Activated naive CD4-positive, alpha-beta T cell treated with anti-CD3 and anti-CD28 coated beads, Interleukin-2, amount 10 ng/mL, durations not matched to agents 7 days and 5 days (primary cell): ENCODE measurements around the gene CCDC68.
A peak's percentile ranks its signal among the peaks of the same experiment; 100 is the strongest.

ENCODE experiments used
- CTCF ChIA-PET: fragments of 350-600 bp; sonication (Branson Sonifier 250); formaldehyde crosslinking; loops from one replicate; lab custom pipeline; 2021; ENCODE audit warnings: antibody characterized with exemption; lab: Charles Lee
- DNase-seq: peaks from one replicate; pipeline ENCODE4 v3.0.0-alpha.2; 2020
- H3K27ac Mint-ChIP-seq: one replicate; pipeline ENCODE4 v1.8.0; 2021; ENCODE audit warnings: mild to moderate bottlenecking, moderate library complexity, mixed read lengths
- H3K27me3 Mint-ChIP-seq: one replicate; pipeline ENCODE4 v1.8.0; 2021; ENCODE audit warnings: mild to moderate bottlenecking, mixed read lengths
- H3K36me3 Mint-ChIP-seq: one replicate; pipeline ENCODE4 v1.8.0; 2021; ENCODE audit warnings: mixed read lengths
- H3K4me1 Mint-ChIP-seq: one replicate; pipeline ENCODE4 v1.8.0; 2021; ENCODE audit warnings: mixed read lengths
- H3K4me3 Mint-ChIP-seq: one replicate; pipeline ENCODE4 v1.8.0; 2021; ENCODE audit warnings: mild to moderate bottlenecking, moderate library complexity, mixed read lengths
- H3K9me3 Mint-ChIP-seq: one replicate; pipeline ENCODE4 v1.8.0; 2021; ENCODE audit warnings: mixed read lengths

Gene CCDC68

DNA sequence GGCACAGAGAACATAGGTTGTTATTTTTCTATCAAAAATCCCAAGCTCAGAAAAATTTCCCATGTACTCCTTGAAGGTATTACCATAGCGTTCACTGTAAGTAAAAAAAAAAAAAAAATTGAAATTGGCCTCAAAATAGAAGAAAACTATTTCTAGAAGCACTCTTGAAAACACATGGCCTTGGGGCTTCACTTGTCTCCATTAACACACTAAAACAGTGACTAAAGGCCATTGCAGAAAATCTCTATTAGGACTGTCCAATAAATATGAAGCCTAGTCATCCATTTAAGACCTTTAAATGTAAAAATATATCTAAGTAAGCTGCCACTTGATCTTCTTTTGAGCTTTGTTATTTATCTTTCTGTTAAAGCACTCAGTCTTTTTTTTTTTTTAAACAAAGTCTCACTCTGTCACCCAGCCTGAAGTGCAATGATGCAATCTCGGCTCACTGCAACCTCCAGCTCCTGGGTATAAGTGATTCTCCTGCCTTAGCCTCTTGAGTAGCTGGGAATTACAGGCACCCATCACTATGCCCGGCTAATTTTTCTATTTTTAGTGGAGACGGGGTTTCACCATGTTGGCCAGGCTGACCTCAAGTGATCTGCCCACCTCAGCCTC is 35.8 kb downstream of the CCDC68 start:
- Mint-ChIP-seq H3K4me1 (no peaks in the 10 kb centered on the region), H3K27me3 (no peaks in the 10 kb centered on the region), H3K9me3 (no peaks in the 10 kb centered on the region), H3K36me3 (no peaks in the 10 kb centered on the region), H3K27ac (no peak overlapping the region), H3K4me3 (no peak overlapping the region)
- CTCF ChIA-PET, result interaction anchor here (0.7 kb wide), 1 partner anchor 149 kb away, joined by 3 read pairs; no protein-coding TSS in a partner anchor
- no peak for DNase-seq

DNA sequence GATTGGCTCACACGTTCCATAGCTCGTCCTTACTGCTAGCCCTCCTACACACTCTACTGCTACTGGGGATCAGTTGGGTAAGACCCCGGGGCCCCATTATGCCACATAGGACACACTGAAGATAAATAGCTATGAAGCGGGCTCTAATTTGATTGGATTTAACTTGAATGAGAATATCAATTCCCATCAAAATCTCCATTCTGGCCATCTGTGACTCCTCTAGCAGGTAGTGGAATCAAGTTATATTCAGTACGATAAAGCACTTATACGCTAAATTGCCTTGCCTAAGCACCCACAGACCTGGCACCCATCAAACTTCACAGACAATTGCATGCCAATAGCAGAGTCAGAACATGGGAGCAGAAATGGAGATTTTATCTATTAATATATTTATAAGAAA is 39.8 kb downstream of the CCDC68 start:
- Mint-ChIP-seq H3K27me3 (no peaks in the 10 kb centered on the region), H3K9me3 (no peaks in the 10 kb centered on the region), H3K36me3 (no peaks in the 10 kb centered on the region), H3K27ac (no peak overlapping the region), H3K4me1 (no peaks in the 10 kb centered on the region), H3K4me3 (no peak overlapping the region)
- no peak for DNase-seq
- CTCF ChIA-PET, result no interaction called here

DNA sequence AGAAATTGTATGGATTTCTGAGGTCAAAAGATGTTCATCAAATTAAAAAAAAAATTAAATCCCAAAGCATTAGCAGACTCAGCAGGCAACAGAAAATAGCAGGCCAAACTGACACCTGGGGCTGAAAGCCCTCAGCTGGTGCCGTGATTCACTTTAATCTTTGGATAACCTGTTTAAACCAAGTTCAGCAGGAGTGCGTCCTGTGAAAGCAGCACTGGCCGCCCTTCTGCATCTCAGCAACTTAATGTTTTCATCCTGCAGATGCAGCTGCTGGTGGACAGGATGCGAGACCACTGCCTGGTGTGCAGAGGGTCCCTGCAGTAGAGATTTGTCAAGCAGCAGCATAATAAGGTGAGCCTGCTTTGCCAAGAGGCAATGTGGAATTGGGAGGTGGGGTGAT is 41.2 kb downstream of the CCDC68 start:
- CTCF ChIA-PET, result no interaction called here
- H3K4me3 Mint-ChIP-seq, result no peak overlapping the region
- no peaks in the 10 kb centered on the region for H3K27me3 Mint-ChIP-seq
- no peak overlapping the region for H3K27ac Mint-ChIP-seq
- no peaks in the 10 kb centered on the region for H3K9me3 Mint-ChIP-seq
- DNase-seq, result no peak
- H3K4me1 Mint-ChIP-seq, result no peaks in the 10 kb centered on the region
- H3K36me3 Mint-ChIP-seq, result no peaks in the 10 kb centered on the region

DNA sequence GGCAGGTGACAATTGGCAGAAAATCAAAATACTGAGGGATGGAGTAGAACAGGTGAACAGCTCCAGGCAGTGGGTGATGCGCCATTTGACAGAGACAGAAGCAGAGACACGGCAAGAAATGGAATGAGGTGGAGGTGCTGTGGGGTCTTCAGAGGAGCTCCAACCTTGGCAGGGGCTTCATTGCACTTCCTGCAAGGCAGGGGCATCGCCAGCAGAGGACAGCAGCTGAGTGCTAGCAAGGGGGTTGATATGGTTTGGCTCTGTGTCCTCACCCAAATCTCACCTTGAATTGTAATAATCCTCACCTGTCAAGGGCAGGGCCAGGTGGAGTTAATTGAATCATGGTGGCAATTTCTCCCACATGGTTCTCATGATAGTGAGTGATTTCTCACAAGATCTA is 42.8 kb downstream of the CCDC68 start:
- Mint-ChIP-seq H3K36me3 (no peaks in the 10 kb centered on the region), H3K27me3 (no peaks in the 10 kb centered on the region), H3K9me3 (no peaks in the 10 kb centered on the region), H3K27ac (no peak overlapping the region), H3K4me1 (no peaks in the 10 kb centered on the region), H3K4me3 (no peak overlapping the region)
- CTCF ChIA-PET, result interaction anchor here (0.6 kb wide), 1 partner anchor 273 kb away, joined by 3 read pairs; no protein-coding TSS in a partner anchor
- DNase-seq, result no peak

DNA sequence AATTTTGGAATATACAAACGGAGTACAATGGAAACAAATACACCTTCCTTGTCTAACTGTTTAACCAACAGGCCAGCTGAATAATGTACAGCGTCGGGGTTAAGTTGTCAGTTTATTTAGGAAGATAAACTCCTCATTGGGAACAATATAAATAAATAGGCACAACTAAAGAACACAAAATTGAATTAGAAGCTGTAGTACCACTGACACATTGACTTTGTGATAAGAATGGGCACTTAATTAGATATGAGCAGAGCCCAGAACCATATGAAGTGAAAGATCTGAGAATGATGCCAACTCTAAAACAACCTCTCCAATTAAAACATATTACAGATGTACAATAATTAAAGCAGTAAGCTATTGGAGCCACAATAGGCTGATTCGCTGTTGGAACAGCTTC is 44.4 kb downstream of the CCDC68 start:
- no peak overlapping the region for H3K4me3 Mint-ChIP-seq
- CTCF ChIA-PET, result no interaction called here

DNA sequence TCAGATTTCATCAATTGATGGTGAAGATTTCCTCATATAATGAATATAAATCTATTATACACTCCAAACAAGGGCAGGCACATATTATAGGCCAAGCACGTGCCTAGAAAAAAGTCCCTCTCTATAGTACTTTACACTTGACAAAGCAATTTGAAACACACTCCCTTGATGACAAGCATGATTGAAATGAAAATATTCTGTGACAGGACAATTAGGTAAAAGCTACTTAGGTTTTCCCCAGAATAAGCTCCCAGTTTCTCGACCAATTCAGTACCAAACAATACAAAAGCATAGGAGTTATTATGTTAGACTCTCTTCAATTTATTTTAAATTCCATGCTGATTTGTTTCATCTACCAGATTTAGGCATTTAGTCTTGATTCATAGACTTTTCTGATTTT is 47.7 kb downstream of the CCDC68 start:
- CTCF ChIA-PET, result no interaction called here
- Mint-ChIP-seq H3K4me3 (no peak overlapping the region), H3K27ac (no peak overlapping the region), H3K4me1 (no peaks in the 10 kb centered on the region), H3K27me3 (peaks cover 2% of the 10 kb centered on the region), H3K36me3 (no peaks in the 10 kb centered on the region), H3K9me3 (no peaks in the 10 kb centered on the region)
- no peak for DNase-seq

More for the DNA sequence above, 44.4 kb downstream of the CCDC68 start:
- no peaks in the 10 kb centered on the region for H3K9me3 Mint-ChIP-seq
- no peaks in the 10 kb centered on the region for H3K4me1 Mint-ChIP-seq
- no peaks in the 10 kb centered on the region for H3K27me3 Mint-ChIP-seq
- no peaks in the 10 kb centered on the region for H3K36me3 Mint-ChIP-seq
- H3K27ac Mint-ChIP-seq, result no peak overlapping the region
- DNase-seq, result no peak

DNA sequence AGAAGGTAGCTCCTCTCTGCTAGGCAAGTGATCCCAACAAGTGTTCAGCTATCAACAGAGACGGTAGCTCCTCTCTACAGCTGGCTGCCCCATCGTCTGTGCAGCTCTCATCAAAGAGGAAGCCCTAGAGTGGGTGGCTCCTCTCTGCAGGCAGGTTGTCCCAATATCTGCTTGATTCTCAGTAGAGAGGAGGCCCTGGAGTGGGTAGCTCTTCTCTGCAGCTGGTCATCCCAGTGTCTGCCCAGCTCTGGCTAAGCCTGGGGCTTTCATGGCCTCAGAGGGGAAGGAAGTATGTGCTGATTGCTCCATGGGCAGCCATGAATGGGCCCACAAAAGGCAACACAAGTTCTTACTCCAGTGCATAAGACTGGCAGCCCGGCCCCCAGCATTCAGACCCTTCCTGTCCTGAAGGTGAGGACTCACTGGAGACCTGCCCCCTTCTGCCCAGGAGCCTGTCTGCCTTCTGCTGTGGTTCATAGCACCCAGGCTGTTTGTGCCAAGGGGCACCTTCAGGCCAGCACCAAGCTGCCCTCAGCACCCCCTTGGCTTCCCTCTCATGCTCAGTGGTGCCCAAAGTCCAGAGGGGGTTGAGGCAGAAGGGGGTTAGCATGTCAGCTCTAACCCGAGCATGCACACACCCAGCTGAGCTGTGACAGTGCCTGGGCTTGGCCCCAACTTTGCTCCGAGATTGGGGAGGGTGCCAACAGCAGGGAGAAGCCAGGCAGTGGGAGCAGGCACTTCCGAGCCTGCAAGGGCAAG is 48.9 kb downstream of the CCDC68 start:
- no peaks in the 10 kb centered on the region for H3K36me3 Mint-ChIP-seq
- DNase-seq, result no peak
- no peak overlapping the region for H3K4me3 Mint-ChIP-seq
- no peaks in the 10 kb centered on the region for H3K9me3 Mint-ChIP-seq
- peaks cover 5% of the 10 kb centered on the region for H3K27me3 Mint-ChIP-seq
- no peak overlapping the region for H3K27ac Mint-ChIP-seq
- H3K4me1 Mint-ChIP-seq, result no peaks in the 10 kb centered on the region
- CTCF ChIA-PET, result no interaction called here

DNA sequence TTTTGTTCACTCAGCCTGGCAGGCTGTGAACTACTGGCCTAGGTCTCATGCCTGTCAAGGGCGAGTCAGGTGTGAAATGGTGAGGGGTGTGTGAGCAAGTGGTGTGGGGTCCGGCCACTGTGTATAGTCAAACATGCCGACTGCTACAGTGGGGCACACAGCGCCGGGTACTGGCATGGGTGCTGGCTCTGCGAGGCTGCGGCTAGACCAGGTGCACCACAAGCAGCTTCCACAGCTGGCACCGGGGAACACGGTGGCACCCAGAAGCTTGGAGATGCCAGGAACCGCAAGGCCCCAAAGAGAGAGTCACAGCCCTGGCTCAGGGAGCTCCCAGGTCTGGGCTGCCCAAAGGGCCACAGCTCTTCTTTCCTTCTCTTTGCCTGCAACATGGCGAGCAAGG is 49.7 kb downstream of the CCDC68 start:
- DNase-seq, result no peak
- H3K4me1 Mint-ChIP-seq, result no peaks in the 10 kb centered on the region
- CTCF ChIA-PET, result no interaction called here
- H3K9me3 Mint-ChIP-seq, result no peaks in the 10 kb centered on the region
- H3K27ac Mint-ChIP-seq, result no peak overlapping the region
- no peak overlapping the region for H3K4me3 Mint-ChIP-seq
- H3K36me3 Mint-ChIP-seq, result no peaks in the 10 kb centered on the region
- H3K27me3 Mint-ChIP-seq, result peaks cover 5% of the 10 kb centered on the region

DNA sequence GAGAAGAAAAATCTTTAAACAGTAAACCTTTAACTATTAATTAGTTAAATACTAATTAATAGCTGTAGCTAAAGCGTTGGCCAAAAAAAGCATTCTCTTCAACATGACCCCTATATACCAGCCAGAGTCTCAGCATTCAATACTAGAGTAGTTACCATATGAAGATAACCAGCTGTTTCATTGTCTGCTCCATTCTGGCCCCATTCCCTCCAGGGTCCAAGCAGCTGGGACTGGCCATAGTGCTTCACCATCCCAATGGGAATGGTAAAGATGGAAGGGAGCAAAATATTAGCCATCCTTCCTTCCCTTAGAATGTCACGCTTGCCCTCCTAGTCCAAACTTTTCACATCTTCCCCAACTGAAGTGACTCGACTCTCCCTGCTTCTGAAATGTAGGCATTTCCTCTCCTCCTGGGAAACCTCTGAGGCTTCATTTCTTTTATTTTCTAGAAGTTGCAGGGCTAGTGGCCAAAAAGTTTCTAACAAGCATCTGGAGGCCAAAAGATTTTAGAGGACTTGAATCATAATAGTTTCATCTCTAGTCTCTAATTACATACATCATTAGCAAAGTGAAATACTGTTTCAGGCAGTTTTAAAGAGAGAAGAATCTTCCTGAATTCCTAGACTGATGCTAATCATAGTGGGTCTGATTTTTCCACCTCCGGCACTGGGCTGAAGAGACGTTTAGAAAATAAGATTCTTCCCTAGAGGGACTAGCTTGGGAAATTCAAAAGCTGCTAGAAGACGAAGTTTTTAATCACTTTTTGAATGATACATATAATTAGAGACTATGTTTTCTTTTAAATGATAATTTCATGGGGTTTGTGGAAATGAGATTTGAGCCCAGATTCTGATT is 52.7 kb downstream of the CCDC68 start:
- H3K4me1 Mint-ChIP-seq, result no peaks in the 10 kb centered on the region

DNA sequence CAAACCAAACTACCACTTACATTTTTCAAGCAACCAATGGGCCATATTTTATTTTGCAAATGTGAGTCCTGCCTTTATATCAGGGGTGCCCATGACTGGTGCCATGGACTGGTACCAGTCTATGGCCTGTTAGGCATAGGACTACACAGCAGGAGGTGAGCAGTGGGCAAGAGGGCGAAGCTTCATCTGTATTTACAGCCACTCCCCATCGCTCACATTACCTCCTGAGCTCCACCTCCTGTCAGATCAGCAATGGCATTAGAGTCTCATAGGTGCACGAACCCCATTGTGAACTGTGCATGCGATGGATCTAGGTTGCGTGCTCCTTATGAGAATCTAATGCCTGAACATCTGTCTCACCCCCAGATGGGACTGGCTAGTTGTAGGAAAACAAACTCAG is 53.6 kb downstream of the CCDC68 start:
- Mint-ChIP-seq H3K27me3 (peaks cover 5% of the 10 kb centered on the region), H3K9me3 (no peaks in the 10 kb centered on the region), H3K4me3 (no peak overlapping the region), H3K36me3 (no peaks in the 10 kb centered on the region), H3K4me1 (no peaks in the 10 kb centered on the region), H3K27ac (no peak overlapping the region)
- DNase-seq, result no peak
- CTCF ChIA-PET, result no interaction called here

More for the DNA sequence above, 52.7 kb downstream of the CCDC68 start:
- CTCF ChIA-PET, result no interaction called here
- Mint-ChIP-seq H3K27me3 (peaks cover 5% of the 10 kb centered on the region), H3K27ac (no peak overlapping the region), H3K9me3 (no peaks in the 10 kb centered on the region), H3K4me3 (no peak overlapping the region), H3K36me3 (no peaks in the 10 kb centered on the region)
- no peak for DNase-seq

DNA sequence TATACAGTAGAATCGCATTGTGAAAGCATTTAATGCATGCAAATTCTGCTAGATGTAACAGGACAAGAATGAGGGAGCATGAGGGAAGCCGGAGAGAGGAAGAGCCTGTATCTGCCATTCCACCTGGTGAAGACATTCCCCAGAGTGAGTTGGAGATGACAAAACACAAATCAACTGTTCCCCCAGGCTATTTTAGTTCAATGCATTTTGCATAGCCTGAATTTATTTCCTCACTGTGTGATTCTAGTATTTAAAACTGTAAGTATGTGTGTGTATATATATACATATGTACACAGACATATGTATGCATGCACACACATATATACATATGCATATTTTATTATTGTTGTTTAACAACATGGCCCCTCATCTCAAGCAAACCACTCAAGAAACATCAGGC is 54.7 kb downstream of the CCDC68 start:
- CTCF ChIA-PET, result no interaction called here
- no peaks in the 10 kb centered on the region for H3K36me3 Mint-ChIP-seq
- H3K4me3 Mint-ChIP-seq, result no peak overlapping the region
- no peaks in the 10 kb centered on the region for H3K4me1 Mint-ChIP-seq
- no peak overlapping the region for H3K27ac Mint-ChIP-seq
- H3K9me3 Mint-ChIP-seq, result no peaks in the 10 kb centered on the region
- peaks cover 6% of the 10 kb centered on the region for H3K27me3 Mint-ChIP-seq
- no peak for DNase-seq

DNA sequence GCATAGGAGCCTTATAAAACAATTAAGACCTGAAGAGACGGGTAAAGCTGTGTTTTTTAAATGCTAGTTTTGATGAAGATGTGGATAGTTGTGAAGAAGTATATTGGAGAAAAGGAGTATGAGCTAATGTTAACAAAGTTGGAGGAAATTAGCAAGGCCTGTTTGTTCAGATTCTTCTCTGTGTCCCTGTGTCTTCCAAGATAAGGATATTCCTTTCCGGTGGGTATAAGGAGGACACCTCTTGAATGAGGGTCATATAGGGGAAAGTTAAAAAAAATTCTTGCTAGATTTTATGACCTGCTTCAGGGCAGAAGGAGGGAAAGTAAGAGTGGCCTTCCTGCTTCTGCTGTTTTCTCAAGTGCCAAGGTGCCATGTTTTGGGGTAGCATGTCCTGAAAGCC is 59.0 kb downstream of the CCDC68 start:
- Mint-ChIP-seq H3K27ac (no peak overlapping the region), H3K27me3 (peaks cover 4% of the 10 kb centered on the region), H3K4me1 (no peaks in the 10 kb centered on the region), H3K4me3 (no peak overlapping the region), H3K36me3 (no peaks in the 10 kb centered on the region), H3K9me3 (no peaks in the 10 kb centered on the region)
- no peak for DNase-seq
- CTCF ChIA-PET, result no interaction called here

DNA sequence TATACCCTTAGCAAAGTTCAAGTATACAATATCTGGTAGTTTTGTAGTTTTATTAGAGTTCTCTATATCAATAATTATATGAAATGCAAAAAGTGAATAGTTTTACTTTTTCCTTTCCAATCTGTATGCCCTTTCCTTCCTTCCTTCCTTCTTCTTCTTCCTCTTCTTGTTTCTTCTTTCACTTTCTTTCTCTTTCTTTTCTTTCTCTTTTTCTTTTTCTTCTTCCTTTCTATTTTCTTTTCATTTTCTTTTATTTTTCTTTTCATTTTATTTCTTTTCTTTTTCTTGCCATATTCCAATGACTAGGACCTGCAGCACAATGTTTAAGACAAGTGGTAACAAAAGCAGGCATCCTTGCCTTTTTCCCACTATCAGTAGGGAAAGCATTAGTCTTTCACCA is 59.8 kb downstream of the CCDC68 start:
- no peak overlapping the region for H3K4me3 Mint-ChIP-seq
- peaks cover 4% of the 10 kb centered on the region for H3K27me3 Mint-ChIP-seq
- H3K9me3 Mint-ChIP-seq, result no peaks in the 10 kb centered on the region
- no peaks in the 10 kb centered on the region for H3K36me3 Mint-ChIP-seq
- no peak for DNase-seq
- H3K4me1 Mint-ChIP-seq, result no peaks in the 10 kb centered on the region
- CTCF ChIA-PET, result no interaction called here
- peak overlapping the region; percentile 42 for H3K27ac Mint-ChIP-seq

DNA sequence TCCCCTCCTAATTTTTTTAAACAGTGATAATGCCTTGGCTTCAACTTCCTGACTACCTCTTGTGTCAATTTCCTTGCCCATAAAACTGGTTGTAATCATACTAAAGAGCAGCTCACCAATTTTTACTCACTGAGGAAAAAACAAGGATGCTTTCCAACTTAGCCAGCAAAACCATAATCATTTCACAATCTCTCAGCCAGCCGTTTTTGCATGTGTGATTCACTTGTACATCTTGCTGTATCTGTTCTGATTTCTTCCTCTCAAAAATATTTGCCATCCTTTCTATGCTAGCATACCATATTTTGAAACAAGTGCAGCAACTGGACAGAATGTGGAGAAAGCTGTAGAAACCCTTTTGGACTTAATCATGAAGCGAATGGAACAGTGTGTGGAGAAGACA is 70.3 kb downstream of the CCDC68 start:
- no peaks in the 10 kb centered on the region for H3K9me3 Mint-ChIP-seq
- H3K4me3 Mint-ChIP-seq, result no peak overlapping the region
- H3K36me3 Mint-ChIP-seq, result no peaks in the 10 kb centered on the region
- no peaks in the 10 kb centered on the region for H3K27me3 Mint-ChIP-seq
- no peaks in the 10 kb centered on the region for H3K4me1 Mint-ChIP-seq
- no peak overlapping the region for H3K27ac Mint-ChIP-seq
- CTCF ChIA-PET, result no interaction called here
- DNase-seq, result no peak
